ENCODE measurements around the gene SLC10A6. TPM values are rescaled to one million over a fixed set of nuclear protein-coding genes. Genes with fewer than 3 reads are reported as not detected.

The SLC10A6 gene
- total RNA-seq, 1 experiment from 2014 or later: 0.26 TPM

- Histone ChIP-seq H3K27me3 (replicated peaks; ENCODE audit: insufficient read depth, low read depth, low read length, poor library complexity) (no peaks in the 10 kb centered on the region), H3K9me3 (ENCODE audit: low read depth, low read length, poor library complexity, severe bottlenecking) (no peaks in the 10 kb centered on the region), H3K27ac (ENCODE audit: low read depth, low read length, poor library complexity, severe bottlenecking) (peak overlapping the region; percentile 89), H3K36me3 (ENCODE audit: insufficient read depth, low read length, poor library complexity, severe bottlenecking) (no peaks in the 10 kb centered on the region), H3K4me3 (ENCODE audit: low read depth, low read length, poor library complexity, severe bottlenecking) (peak overlapping the region; percentile 60), H3K4me1 (ENCODE audit: insufficient read depth, low read length, poor library complexity, severe bottlenecking) (peaks cover 17% of the 10 kb centered on the region)
- ChIA-PET POLR2A (ENCODE audit: low non-redundant PET) (no interaction called here), CTCF (interaction anchor here (1.0 kb wide), 1 partner anchor 397 kb away, joined by 4 read pairs; no protein-coding TSS in a partner anchor)
- no TSS peak for BruUV-seq (replicated peaks)
- intact Hi-C loops (cut with micrococcal nuclease; ENCODE audit: unreplicated experiment): loop anchor here (5.0 kb wide), 1 partner anchor 295 kb away; no protein-coding TSS in a partner anchor
- no peak for DNase-seq (ENCODE audit: low spot score)
- TF ChIP-seq CTCF (conservative IDR thresholded peaks at IDR 0.05; ENCODE audit: low read depth, low read length) (no peak), EZH2 (IDR thresholded peaks at IDR 0.05; ENCODE audit: borderline replicate concordance, low read depth, low read length, poor library complexity, severe bottlenecking) (no peak)
These were observed 43.4 kb upstream of the SLC10A6 start for GRCh38 chr4:86892636-86892960.

GRCh38 chr4:86891762-86892635 is 42.8 kb upstream of the SLC10A6 start, which contains the start of gene C4orf36:
TSS of gene C4orf36 (minus strand) at chr4:86892422. CDS start at chr4:86891520, 902 bp downstream.
- intact Hi-C loops (cut with micrococcal nuclease; ENCODE audit: unreplicated experiment): loop anchor here (5.0 kb wide), 1 partner anchor 295 kb away; no protein-coding TSS in a partner anchor
- DNase-seq (ENCODE audit: low spot score): peak; percentile 80
- Histone ChIP-seq H3K4me1 (ENCODE audit: insufficient read depth, low read length, poor library complexity, severe bottlenecking) (peaks cover 17% of the 10 kb centered on the region), H3K27ac (ENCODE audit: low read depth, low read length, poor library complexity, severe bottlenecking) (peak within 1 kb of the TSS; percentile 89), H3K27me3 (replicated peaks; ENCODE audit: insufficient read depth, low read depth, low read length, poor library complexity) (no peaks in the 10 kb centered on the region), H3K4me3 (ENCODE audit: low read depth, low read length, poor library complexity, severe bottlenecking) (peak within 1 kb of the TSS; percentile 60), H3K36me3 (ENCODE audit: insufficient read depth, low read length, poor library complexity, severe bottlenecking) (no peaks in the 10 kb centered on the region), H3K9me3 (ENCODE audit: low read depth, low read length, poor library complexity, severe bottlenecking) (no peaks in the 10 kb centered on the region)
- POLR2A ChIA-PET (ENCODE audit: low non-redundant PET): no interaction called here
- CTCF ChIA-PET: interaction anchor here (1.0 kb wide), 1 partner anchor 396 kb away, joined by 4 read pairs; no protein-coding TSS in a partner anchor
- no peak for TF ChIP-seq CTCF (conservative IDR thresholded peaks at IDR 0.05; ENCODE audit: low read depth, low read length)
- no peak for TF ChIP-seq EZH2 (IDR thresholded peaks at IDR 0.05; ENCODE audit: borderline replicate concordance, low read depth, low read length, poor library complexity, severe bottlenecking)
- BruUV-seq (replicated peaks): no TSS peak

- Histone ChIP-seq H3K27me3 (replicated peaks; ENCODE audit: insufficient read depth, low read depth, low read length, poor library complexity) (no peaks in the 10 kb centered on the region), H3K27ac (ENCODE audit: low read depth, low read length, poor library complexity, severe bottlenecking) (no peak overlapping the region), H3K4me3 (ENCODE audit: low read depth, low read length, poor library complexity, severe bottlenecking) (peak overlapping the region; percentile 60), H3K4me1 (ENCODE audit: insufficient read depth, low read length, poor library complexity, severe bottlenecking) (peaks cover 14% of the 10 kb centered on the region), H3K36me3 (ENCODE audit: insufficient read depth, low read length, poor library complexity, severe bottlenecking) (no peaks in the 10 kb centered on the region), H3K9me3 (ENCODE audit: low read depth, low read length, poor library complexity, severe bottlenecking) (no peaks in the 10 kb centered on the region)
- ChIA-PET POLR2A (ENCODE audit: low non-redundant PET) (no interaction called here), CTCF (no interaction called here)
- intact Hi-C loops (cut with micrococcal nuclease; ENCODE audit: unreplicated experiment): loop anchor here (5.0 kb wide), 1 partner anchor 293 kb away; no protein-coding TSS in a partner anchor
- DNase-seq (ENCODE audit: low spot score): peak; percentile 19
- BruUV-seq (replicated peaks): no TSS peak
- TF ChIP-seq CTCF (conservative IDR thresholded peaks at IDR 0.05; ENCODE audit: low read depth, low read length): no peak
- no peak for TF ChIP-seq EZH2 (IDR thresholded peaks at IDR 0.05; ENCODE audit: borderline replicate concordance, low read depth, low read length, poor library complexity, severe bottlenecking)
These were observed 41.6 kb upstream of the SLC10A6 start for GRCh38 chr4:86890790-86891189.
